DOHH2 (cell line): Measurements from ENCODE around the gene CTCF.

Experiments
- H3F3A ChIP-seq: fragments of 200-600 bp; sonication (generic), shearing (Covaris generic); 2 replicates; pipeline ENCODE4 v1.6.0; 2016; ENCODE audit warnings: antibody characterized with exemption, mild to moderate bottlenecking; ENCODE audit not compliant: control insufficient read depth, insufficient read depth
- H3K27ac ChIP-seq: fragments of 200-600 bp; sonication (generic); 2 replicates; pipeline ENCODE4 v1.5.1; 2014; ENCODE audit warnings: low read depth, mild to moderate bottlenecking, low read length, moderate library complexity
- H3K27me3 ChIP-seq: fragments of 200-600 bp; sonication (generic); 2 replicates; pipeline ENCODE4 v1.6.1; 2014; ENCODE audit warnings: mild to moderate bottlenecking, low read length, mixed read lengths; ENCODE audit not compliant: control insufficient read depth
- H3K36me3 ChIP-seq: fragments of 200-600 bp; sonication (generic); 2 replicates; pipeline ENCODE4 v1.6.1; 2014; ENCODE audit warnings: mild to moderate bottlenecking, low read length, moderate library complexity, mixed read lengths; ENCODE audit not compliant: control insufficient read depth
- H3K4me1 ChIP-seq: fragments of 200-600 bp; sonication (generic); 2 replicates; pipeline ENCODE4 v1.6.1; 2014; ENCODE audit warnings: mild to moderate bottlenecking, low read length, mixed read lengths; ENCODE audit not compliant: control insufficient read depth
- H3K4me2 ChIP-seq: fragments of 200-600 bp; sonication (generic); 2 replicates; pipeline ENCODE4 v1.6.0; 2014; ENCODE audit warnings: mild to moderate bottlenecking, low read length, moderate library complexity
- H3K4me3 ChIP-seq: fragments of 200-600 bp; sonication (generic); 2 replicates; pipeline ENCODE4 v1.5.1; 2014; ENCODE audit warnings: mild to moderate bottlenecking, low read length, mixed read lengths
- H3K79me2 ChIP-seq: fragments of 200-600 bp; sonication (generic); 2 replicates; pipeline ENCODE4 v1.6.1; 2014; ENCODE audit warnings: mild to moderate bottlenecking, low read length, mixed read lengths; ENCODE audit not compliant: control insufficient read depth
- H3K9me2 ChIP-seq: fragments of 200-600 bp; sonication (generic); replicated peaks from 2 replicates; pipeline ENCODE4 v1.6.1; 2014; ENCODE audit warnings: mild to moderate bottlenecking, low read length, mixed read lengths; ENCODE audit not compliant: control insufficient read depth
- H3K9me3 ChIP-seq: fragments of 200-600 bp; sonication (generic); 2 replicates; pipeline ENCODE4 v1.6.1; 2014; ENCODE audit warnings: antibody characterized with exemption, low read length, mixed read lengths; ENCODE audit not compliant: control insufficient read depth, insufficient read depth
- H4K20me1 ChIP-seq: fragments of 200-600 bp; sonication (generic); 2 replicates; pipeline ENCODE4 v1.6.0; 2014; ENCODE audit warnings: low read depth, mild to moderate bottlenecking, antibody characterized with exemption, low read length, moderate library complexity; ENCODE audit not compliant: control insufficient read depth, insufficient read depth
- EZH2phosphoT487 ChIP-seq: fragments of 200-600 bp; sonication (generic); IDR thresholded peaks from 2 replicates; pipeline ENCODE4 v1.6.1; 2017; ENCODE audit warnings: borderline replicate concordance, mild to moderate bottlenecking, antibody characterized with exemption, low read length, moderate library complexity, mixed read lengths
- TF ChIP-seq, protein P1 (sequence below): fragments of 200-600 bp; sonication (generic); IDR thresholded peaks from one replicate; pipeline ENCODE4 v1.5.1; 2014; ENCODE audit warnings: antibody characterized with exemption, mild to moderate bottlenecking, low read depth, low read length; ENCODE audit not compliant: poor library complexity, severe bottlenecking

Gene CTCF

DNA sequence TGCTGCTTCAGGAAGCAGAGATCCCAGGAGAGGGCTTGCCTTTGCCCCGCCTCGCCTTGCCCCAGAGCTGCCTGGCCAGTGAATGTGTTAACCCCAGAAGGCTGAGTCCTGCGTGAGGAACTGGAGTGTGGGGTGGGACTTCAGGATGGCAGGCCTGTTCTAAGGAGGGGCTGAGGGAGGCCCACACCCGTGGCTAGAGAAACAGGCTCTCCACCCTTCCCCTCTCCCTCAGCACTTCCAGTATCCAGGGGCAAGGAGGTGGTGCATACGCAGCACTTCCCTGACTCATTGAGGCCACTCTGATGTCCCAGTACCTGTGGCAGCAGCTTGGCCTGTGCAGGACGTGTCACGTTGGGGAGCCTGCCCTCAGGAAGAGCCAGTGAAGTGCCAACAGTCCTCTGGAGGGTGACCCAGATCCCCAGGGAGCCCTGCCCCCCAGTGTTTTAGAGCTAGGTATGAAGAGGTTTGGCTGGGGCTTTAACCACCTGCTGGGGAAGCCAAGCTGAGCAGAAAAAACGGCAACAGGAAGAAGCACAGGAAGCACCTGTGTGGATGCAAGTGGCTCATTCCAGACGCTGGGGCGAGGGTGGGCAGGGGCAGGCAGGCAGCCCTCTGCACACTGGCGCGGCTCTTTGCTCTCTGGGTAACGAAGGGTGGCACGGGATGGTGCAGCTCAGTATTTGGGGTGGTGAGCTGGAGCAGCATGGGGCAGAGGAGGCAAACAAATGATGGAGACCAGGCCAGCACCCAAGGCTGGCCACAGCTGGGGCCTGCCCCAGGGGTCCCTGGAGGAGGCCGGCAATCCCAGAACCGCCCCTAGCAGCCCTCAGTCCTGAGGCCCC is 14.7 kb upstream of the CTCF start:
- H3K4me2 ChIP-seq, result peak overlapping the region; percentile 94
- peak overlapping the region; percentile 78 for H3K4me3 ChIP-seq
- H4K20me1 ChIP-seq, result no peaks in the 10 kb centered on the region
- no peaks in the 10 kb centered on the region for H3K9me3 ChIP-seq
- no peaks in the 10 kb centered on the region for H3K9me2 ChIP-seq
- peaks cover 49% of the 10 kb centered on the region for H3K79me2 ChIP-seq
- peaks cover 34% of the 10 kb centered on the region for H3F3A ChIP-seq
- H3K4me1 ChIP-seq, result peaks cover 99% of the 10 kb centered on the region
- peaks cover 74% of the 10 kb centered on the region for H3K36me3 ChIP-seq
- TF ChIP-seq, protein P1, sequence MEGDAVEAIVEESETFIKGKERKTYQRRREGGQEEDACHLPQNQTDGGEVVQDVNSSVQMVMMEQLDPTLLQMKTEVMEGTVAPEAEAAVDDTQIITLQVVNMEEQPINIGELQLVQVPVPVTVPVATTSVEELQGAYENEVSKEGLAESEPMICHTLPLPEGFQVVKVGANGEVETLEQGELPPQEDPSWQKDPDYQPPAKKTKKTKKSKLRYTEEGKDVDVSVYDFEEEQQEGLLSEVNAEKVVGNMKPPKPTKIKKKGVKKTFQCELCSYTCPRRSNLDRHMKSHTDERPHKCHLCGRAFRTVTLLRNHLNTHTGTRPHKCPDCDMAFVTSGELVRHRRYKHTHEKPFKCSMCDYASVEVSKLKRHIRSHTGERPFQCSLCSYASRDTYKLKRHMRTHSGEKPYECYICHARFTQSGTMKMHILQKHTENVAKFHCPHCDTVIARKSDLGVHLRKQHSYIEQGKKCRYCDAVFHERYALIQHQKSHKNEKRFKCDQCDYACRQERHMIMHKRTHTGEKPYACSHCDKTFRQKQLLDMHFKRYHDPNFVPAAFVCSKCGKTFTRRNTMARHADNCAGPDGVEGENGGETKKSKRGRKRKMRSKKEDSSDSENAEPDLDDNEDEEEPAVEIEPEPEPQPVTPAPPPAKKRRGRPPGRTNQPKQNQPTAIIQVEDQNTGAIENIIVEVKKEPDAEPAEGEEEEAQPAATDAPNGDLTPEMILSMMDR, result no peak
- no peak for TF ChIP-seq EZH2phosphoT487
- no peaks in the 10 kb centered on the region for H3K27me3 ChIP-seq
- H3K27ac ChIP-seq, result peak overlapping the region; percentile 99

- Histone ChIP-seq H3K4me1 (peaks cover 99% of the 10 kb centered on the region), H3F3A (peaks cover 41% of the 10 kb centered on the region), H3K79me2 (peaks cover 58% of the 10 kb centered on the region), H4K20me1 (no peaks in the 10 kb centered on the region), H3K4me2 (peak overlapping the region; percentile 94), H3K36me3 (peaks cover 75% of the 10 kb centered on the region), H3K4me3 (peak overlapping the region; percentile 78), H3K9me2 (no peaks in the 10 kb centered on the region), H3K9me3 (no peaks in the 10 kb centered on the region), H3K27ac (peak overlapping the region; percentile 99), H3K27me3 (no peaks in the 10 kb centered on the region)
- TF ChIP-seq, protein P1, result no peak
- no peak for TF ChIP-seq EZH2phosphoT487
Observed at GRCh38 chr16:67548265-67549126, 13.8 kb upstream of the CTCF start.

DNA sequence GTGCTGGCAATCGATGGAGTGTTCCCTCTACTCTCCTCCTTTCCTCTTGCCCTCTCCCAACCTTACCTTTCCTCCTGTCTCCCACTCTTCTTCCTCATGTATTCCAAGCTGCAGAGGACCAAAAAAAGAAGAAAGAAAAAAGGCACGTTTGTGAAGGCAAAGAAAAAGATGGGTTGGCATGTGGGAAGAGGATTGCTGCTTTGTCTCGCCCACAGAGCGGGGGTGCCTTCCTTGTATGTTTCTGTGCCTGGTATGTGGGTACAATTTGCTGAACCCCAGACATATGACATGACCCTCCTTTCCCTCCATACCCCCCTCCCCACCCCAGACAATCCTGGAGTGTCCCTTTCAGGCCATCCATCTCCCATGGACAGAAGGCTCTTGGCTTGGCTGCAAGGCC is 13.1 kb upstream of the CTCF start:
- H3K4me3 ChIP-seq, result peak overlapping the region; percentile 78
- peaks cover 80% of the 10 kb centered on the region for H3K36me3 ChIP-seq
- no peaks in the 10 kb centered on the region for H3K9me2 ChIP-seq
- H3F3A ChIP-seq, result peaks cover 41% of the 10 kb centered on the region
- peak overlapping the region; percentile 99 for H3K27ac ChIP-seq
- TF ChIP-seq, protein P1, result no peak
- H3K9me3 ChIP-seq, result no peaks in the 10 kb centered on the region
- peak overlapping the region; percentile 94 for H3K4me2 ChIP-seq
- H3K27me3 ChIP-seq, result no peaks in the 10 kb centered on the region
- H3K4me1 ChIP-seq, result peaks cover 100% of the 10 kb centered on the region
- H3K79me2 ChIP-seq, result peaks cover 64% of the 10 kb centered on the region
- H4K20me1 ChIP-seq, result no peaks in the 10 kb centered on the region
